Measurements from ENCODE around the gene BRAT1. TPM values are rescaled to one million over a fixed set of nuclear protein-coding genes. Genes with fewer than 3 reads are reported as not detected.
"Not testable (repeated sequence)": the region's sequence is repeated elsewhere in the genome, so short reads cannot be mapped to it uniquely, and the experiment has no call there.

Gene BRAT1
- total RNA-seq, 2 experiments from 2014 or later, result 33.5 to 40.1 TPM

GRCh38 chr7:2593036-2593727, 37.9 kb upstream of the BRAT1 start:
- Mint-ChIP-seq H3K9me3 (no peaks in the 10 kb centered on the region), H3K4me1 (no peaks in the 10 kb centered on the region), H3K4me3 (no peak overlapping the region), H3K27me3 (no peaks in the 10 kb centered on the region), H3K36me3 (peaks cover 1% of the 10 kb centered on the region), H3K27ac (no peak overlapping the region)
- POLR2A ChIA-PET, result no interaction called here
- no peak for ATAC-seq (ENCODE audit: low read depth)
- no peak for DNase-seq

GRCh38 chr7:2592375-2592865, 37.1 kb upstream of the BRAT1 start:
- Mint-ChIP-seq H3K27ac (no peak overlapping the region), H3K9me3 (no peaks in the 10 kb centered on the region), H3K36me3 (peaks cover 1% of the 10 kb centered on the region), H3K4me3 (no peak overlapping the region), H3K4me1 (no peaks in the 10 kb centered on the region), H3K27me3 (no peaks in the 10 kb centered on the region)
- no peak for DNase-seq
- POLR2A ChIA-PET, result no interaction called here
- no peak for ATAC-seq (ENCODE audit: low read depth)

- H3K4me1 Mint-ChIP-seq; ATAC-seq (ENCODE audit: low read depth); H3K27me3 Mint-ChIP-seq; DNase-seq; H3K9me3 Mint-ChIP-seq; POLR2A ChIA-PET; H3K4me3 Mint-ChIP-seq; H3K27ac Mint-ChIP-seq; H3K36me3 Mint-ChIP-seq: not testable (repeated sequence)
Measured at GRCh38 chr7:2589941-2590340, 34.6 kb upstream of the BRAT1 start.

GRCh38 chr7:2589341-2589740, 34.0 kb upstream of the BRAT1 start:
- POLR2A ChIA-PET, result no interaction called here
- Mint-ChIP-seq H3K4me3 (no peak overlapping the region), H3K36me3 (peaks cover 4% of the 10 kb centered on the region), H3K27me3 (no peaks in the 10 kb centered on the region), H3K4me1 (no peaks in the 10 kb centered on the region), H3K27ac (no peak overlapping the region), H3K9me3 (no peaks in the 10 kb centered on the region)
- DNase-seq (no peak), ATAC-seq (ENCODE audit: low read depth) (no peak)

GRCh38 chr7:2587778-2588177, 32.5 kb upstream of the BRAT1 start:
- Mint-ChIP-seq H3K27me3 (no peaks in the 10 kb centered on the region), H3K9me3 (no peaks in the 10 kb centered on the region), H3K4me3 (no peak overlapping the region), H3K36me3 (peaks cover 4% of the 10 kb centered on the region), H3K4me1 (no peaks in the 10 kb centered on the region), H3K27ac (no peak overlapping the region)
- DNase-seq, result no peak
- ATAC-seq (ENCODE audit: low read depth), result no peak
- POLR2A ChIA-PET, result no interaction called here

GRCh38 chr7:2587134-2587533, 31.8 kb upstream of the BRAT1 start:
- POLR2A ChIA-PET, result no interaction called here
- ATAC-seq (ENCODE audit: low read depth), result no peak

GRCh38 chr7:2586326-2587020, 31.1 kb upstream of the BRAT1 start:
- ATAC-seq (ENCODE audit: low read depth), result no peak
- Mint-ChIP-seq H3K27me3 (no peaks in the 10 kb centered on the region), H3K4me3 (no peak overlapping the region), H3K9me3 (no peaks in the 10 kb centered on the region), H3K27ac (no peak overlapping the region), H3K4me1 (no peaks in the 10 kb centered on the region), H3K36me3 (peaks cover 3% of the 10 kb centered on the region)
- DNase-seq, result no peak
- POLR2A ChIA-PET, result no interaction called here

More at GRCh38 chr7:2587134-2587533, 31.8 kb upstream of the BRAT1 start:
- H3K27ac Mint-ChIP-seq, result no peak overlapping the region
- H3K36me3 Mint-ChIP-seq, result peaks cover 4% of the 10 kb centered on the region
- H3K9me3 Mint-ChIP-seq, result no peaks in the 10 kb centered on the region
- no peaks in the 10 kb centered on the region for H3K4me1 Mint-ChIP-seq
- no peak overlapping the region for H3K4me3 Mint-ChIP-seq
- H3K27me3 Mint-ChIP-seq, result no peaks in the 10 kb centered on the region
- DNase-seq, result no peak

GRCh38 chr7:2585446-2585845, 30.1 kb upstream of the BRAT1 start:
- no peaks in the 10 kb centered on the region for H3K27me3 Mint-ChIP-seq
- no peaks in the 10 kb centered on the region for H3K9me3 Mint-ChIP-seq
- H3K36me3 Mint-ChIP-seq, result peaks cover 3% of the 10 kb centered on the region
- H3K4me3 Mint-ChIP-seq, result no peak overlapping the region
- no peaks in the 10 kb centered on the region for H3K4me1 Mint-ChIP-seq
- ATAC-seq (ENCODE audit: low read depth), result no peak
- no peak overlapping the region for H3K27ac Mint-ChIP-seq
- POLR2A ChIA-PET, result no interaction called here
- DNase-seq, result no peak

- peaks cover 5% of the 10 kb centered on the region for H3K36me3 Mint-ChIP-seq
- DNase-seq, result no peak
- H3K4me1 Mint-ChIP-seq, result no peaks in the 10 kb centered on the region
- H3K27ac Mint-ChIP-seq, result no peak overlapping the region
- no peak overlapping the region for H3K4me3 Mint-ChIP-seq
- POLR2A ChIA-PET, result no interaction called here
- no peaks in the 10 kb centered on the region for H3K9me3 Mint-ChIP-seq
- H3K27me3 Mint-ChIP-seq, result no peaks in the 10 kb centered on the region
- ATAC-seq (ENCODE audit: low read depth), result no peak
Measured at GRCh38 chr7:2583798-2584580, 28.7 kb upstream of the BRAT1 start.

- Mint-ChIP-seq H3K9me3 (no peaks in the 10 kb centered on the region), H3K4me3 (no peak overlapping the region), H3K36me3 (peaks cover 5% of the 10 kb centered on the region), H3K27ac (no peak overlapping the region), H3K4me1 (no peaks in the 10 kb centered on the region), H3K27me3 (no peaks in the 10 kb centered on the region)
- POLR2A ChIA-PET, result no interaction called here
- ATAC-seq (ENCODE audit: low read depth), result no peak
- DNase-seq, result no peak
Measured at GRCh38 chr7:2582006-2582735, 26.8 kb upstream of the BRAT1 start.

GRCh38 chr7:2580636-2581035, 25.3 kb upstream of the BRAT1 start:
- Mint-ChIP-seq H3K27ac (no peak overlapping the region), H3K4me3 (no peak overlapping the region), H3K4me1 (peaks cover 3% of the 10 kb centered on the region), H3K27me3 (no peaks in the 10 kb centered on the region), H3K9me3 (no peaks in the 10 kb centered on the region), H3K36me3 (peaks cover 7% of the 10 kb centered on the region)
- ATAC-seq (ENCODE audit: low read depth) (no peak), DNase-seq (no peak)
- POLR2A ChIA-PET, result no interaction called here

GRCh38 chr7:2577914-2578680, 22.8 kb upstream of the BRAT1 start:
- peaks cover 7% of the 10 kb centered on the region for H3K36me3 Mint-ChIP-seq
- POLR2A ChIA-PET, result no interaction called here
- no peak overlapping the region for H3K27ac Mint-ChIP-seq
- ATAC-seq (ENCODE audit: low read depth) (no peak), DNase-seq (no peak)
- H3K27me3 Mint-ChIP-seq, result no peaks in the 10 kb centered on the region
- no peak overlapping the region for H3K4me3 Mint-ChIP-seq
- no peaks in the 10 kb centered on the region for H3K9me3 Mint-ChIP-seq
- peaks cover 19% of the 10 kb centered on the region for H3K4me1 Mint-ChIP-seq
